GM19023 (cell line): ENCODE data around the gene RCE1.

Experiments used
- ATAC-seq: cut with Tn5 transposase; IDR thresholded peaks from one replicate; pipeline ENCODE4 v1.9.1; 2021; ENCODE audit warnings: mild to moderate bottlenecking, moderate library complexity; ENCODE audit not compliant: unreplicated experiment

Gene RCE1

GRCh38 chr11:66856496-66857233 lies 13.4 kb downstream of the RCE1 start, which contains the start of gene LRFN4:
Gene LRFN4 (plus strand): TSS chr11:66857064. CDS start chr11:66857745, 681 bp downstream.
- ATAC-seq, result peak; percentile 31

DNA sequence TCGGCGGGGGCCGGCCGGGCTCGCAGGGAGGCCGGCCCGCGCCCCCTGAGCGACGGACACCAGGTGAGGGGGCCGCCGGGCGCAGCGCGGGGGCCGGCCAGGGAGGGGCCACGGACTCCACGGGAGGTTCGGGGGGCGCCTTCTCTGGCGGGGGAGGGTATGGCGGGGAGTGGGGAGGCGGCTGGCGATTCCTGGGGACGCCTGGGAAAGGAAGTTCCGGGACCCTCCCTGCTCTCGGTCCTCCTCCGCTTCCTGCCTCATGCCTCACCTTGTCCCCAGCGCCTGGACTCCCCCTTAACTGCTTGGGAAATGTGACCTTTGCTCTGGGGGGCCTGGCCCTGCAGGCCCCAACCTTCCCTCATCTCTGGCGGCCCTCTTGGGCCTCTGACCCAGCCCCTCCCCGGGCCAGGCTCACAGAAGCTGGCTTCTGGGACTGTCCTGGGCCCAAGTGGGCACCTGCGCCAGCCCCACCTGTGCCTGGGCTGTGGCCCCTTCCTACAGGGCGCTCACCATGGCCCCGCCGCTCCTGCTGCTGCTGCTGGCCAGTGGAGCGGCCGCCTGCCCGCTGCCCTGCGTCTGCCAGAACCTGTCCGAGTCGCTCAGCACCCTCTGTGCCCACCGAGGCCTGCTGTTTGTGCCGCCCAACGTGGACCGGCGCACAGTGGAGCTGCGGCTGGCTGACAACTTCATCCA lies 14.1 kb downstream of the RCE1 start:
- ATAC-seq, result peak; percentile 4

- no peak for ATAC-seq
Observed at GRCh38 chr11:66857927-66858185, 14.6 kb downstream of the RCE1 start.

GRCh38 chr11:66858186-66858938 lies 15.1 kb downstream of the RCE1 start:
- no peak for ATAC-seq

DNA sequence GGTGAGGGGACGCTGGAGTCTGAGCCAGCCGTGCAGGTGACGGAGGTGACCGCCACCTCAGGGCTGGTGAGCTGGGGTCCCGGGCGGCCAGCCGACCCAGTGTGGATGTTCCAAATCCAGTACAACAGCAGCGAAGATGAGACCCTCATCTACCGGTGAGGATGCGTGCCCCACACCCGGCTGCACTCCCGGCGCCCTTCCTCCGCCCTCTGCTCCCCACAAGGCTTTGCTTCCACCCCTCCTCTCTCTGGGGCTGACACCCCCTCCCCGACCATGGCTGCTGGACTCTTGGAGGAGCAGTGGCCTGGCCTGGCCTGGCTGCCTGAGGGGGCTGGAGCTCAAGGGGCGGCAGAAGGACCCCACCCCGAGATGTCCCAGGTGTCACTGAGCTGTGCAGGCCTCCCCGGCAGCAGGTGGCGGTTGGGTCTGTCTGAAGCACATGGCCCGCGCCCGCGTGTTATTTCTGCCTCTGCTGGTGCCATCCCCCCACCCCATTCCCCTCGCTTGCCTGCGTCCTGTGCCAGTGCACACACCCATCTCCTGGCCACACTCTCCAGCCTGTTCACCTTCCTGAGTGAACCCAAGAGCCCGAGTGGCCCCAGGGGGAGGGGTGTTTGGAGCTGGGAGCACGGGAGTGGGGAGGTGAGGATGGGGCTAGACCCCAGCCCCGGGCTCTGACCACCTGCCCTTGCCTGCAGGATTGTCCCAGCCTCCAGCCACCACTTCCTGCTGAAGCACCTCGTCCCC lies 15.9 kb downstream of the RCE1 start:
- ATAC-seq, result no peak

DNA sequence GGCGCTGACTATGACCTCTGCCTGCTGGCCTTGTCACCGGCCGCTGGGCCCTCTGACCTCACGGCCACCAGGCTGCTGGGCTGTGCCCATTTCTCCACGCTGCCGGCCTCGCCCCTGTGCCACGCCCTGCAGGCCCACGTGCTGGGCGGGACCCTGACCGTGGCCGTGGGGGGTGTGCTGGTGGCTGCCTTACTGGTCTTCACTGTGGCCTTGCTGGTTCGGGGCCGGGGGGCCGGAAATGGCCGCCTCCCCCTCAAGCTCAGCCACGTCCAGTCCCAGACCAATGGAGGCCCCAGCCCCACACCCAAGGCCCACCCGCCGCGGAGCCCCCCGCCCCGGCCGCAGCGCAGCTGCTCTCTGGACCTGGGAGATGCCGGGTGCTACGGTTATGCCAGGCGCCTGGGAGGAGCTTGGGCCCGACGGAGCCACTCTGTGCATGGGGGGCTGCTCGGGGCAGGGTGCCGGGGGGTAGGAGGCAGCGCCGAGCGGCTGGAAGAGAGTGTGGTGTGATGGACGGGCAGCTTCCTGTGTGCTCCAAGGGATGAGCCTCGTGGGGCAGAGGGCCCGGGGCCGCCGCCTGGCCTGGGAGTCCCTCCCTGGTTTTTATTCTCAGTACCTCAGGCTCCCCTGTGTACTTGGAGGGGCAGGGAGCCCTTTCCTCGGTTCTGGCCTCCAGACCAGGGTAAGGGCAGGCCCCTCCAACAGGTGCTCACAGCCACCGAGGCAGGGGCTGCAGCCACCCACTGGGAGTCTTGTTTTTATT lies 16.6 kb downstream of the RCE1 start:
- no peak for ATAC-seq

- ATAC-seq, result no peak
Observed at GRCh38 chr11:66860449-66860831, 17.2 kb downstream of the RCE1 start.

- ATAC-seq, result no peak
Observed at GRCh38 chr11:66861038-66861773, 18.0 kb downstream of the RCE1 start.

- ATAC-seq, result no peak
Observed at GRCh38 chr11:66861774-66862558, 18.7 kb downstream of the RCE1 start.

DNA sequence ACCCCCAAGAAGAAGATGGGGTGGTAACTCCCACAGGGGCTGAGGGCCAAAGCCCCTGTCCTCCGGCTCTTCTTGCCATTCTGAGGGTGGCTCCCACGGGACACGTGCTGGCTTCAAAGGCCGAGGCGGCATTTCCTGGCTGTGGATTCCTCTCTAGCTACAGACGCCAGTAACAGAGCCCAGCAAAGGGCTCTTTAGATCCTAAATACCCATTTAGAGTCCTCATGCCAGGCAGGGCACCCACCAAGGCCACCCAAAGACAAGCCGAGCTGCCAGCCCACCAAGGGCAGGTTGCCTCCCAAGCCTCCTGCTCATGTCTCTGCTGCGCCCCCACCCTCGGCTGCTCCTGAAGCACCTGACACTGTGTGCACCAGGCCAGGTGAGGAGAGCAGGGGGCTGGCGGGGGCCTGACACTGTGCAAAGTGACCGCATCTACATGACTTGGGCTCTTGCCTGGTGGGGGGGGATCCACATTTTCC lies 19.4 kb downstream of the RCE1 start:
- no peak for ATAC-seq

GRCh38 chr11:66863428-66864125 lies 20.3 kb downstream of the RCE1 start:
- ATAC-seq, result no peak

- ATAC-seq, result no peak
Observed at GRCh38 chr11:66864172-66864901, 21.1 kb downstream of the RCE1 start.

DNA sequence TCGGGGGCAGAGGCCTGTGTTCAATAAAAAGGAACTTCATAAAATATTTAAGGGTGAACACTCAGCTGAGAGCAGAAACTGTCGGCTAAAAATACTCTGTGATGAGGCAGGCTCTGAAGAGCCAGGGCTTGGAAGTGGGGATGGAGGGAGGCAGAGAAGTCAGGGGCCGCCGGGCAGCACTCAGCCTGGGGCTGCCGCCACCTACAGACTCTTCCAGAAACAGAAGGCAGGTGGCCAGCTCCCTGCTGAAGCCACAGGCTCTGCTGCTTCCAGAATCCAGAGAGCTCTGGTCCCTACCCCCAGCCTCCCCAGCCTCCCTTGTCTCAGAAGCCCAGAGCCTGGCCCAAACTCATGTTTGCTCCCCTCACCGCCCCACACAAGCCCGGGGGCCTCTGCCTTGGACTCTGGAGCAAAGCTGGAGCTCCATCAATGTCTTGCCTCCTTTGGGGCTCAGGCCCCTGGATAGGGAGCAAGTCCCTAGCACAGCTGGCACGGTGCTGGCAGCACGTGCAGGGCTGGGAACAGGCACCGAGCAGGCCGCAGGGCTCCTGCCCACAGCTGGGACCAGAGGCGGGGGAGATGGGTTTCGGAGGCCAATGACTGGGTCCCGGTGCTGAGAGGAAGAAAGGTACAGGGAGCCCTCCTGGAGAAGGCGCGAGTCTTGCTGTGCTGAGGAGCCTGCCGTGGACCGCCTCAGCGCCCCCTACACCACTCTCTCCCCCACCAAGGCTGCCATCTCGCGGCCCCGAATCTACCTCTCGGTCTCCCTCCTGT lies 21.9 kb downstream of the RCE1 start:
- no peak for ATAC-seq

- ATAC-seq, result no peak
Observed at GRCh38 chr11:66866007-66866406, 22.8 kb downstream of the RCE1 start.

- ATAC-seq, result no peak
Observed at GRCh38 chr11:66866511-66866986, 23.3 kb downstream of the RCE1 start.

GRCh38 chr11:66867425-66868040 lies 24.3 kb downstream of the RCE1 start:
- ATAC-seq, result no peak
